Glutamatergic neuron (in vitro differentiated cells): ENCODE results near the gene ZAR1. TPM values are rescaled to one million over a fixed set of nuclear protein-coding genes. Genes with fewer than 3 reads are reported as not detected.

Experiments
- DNase-seq: peaks from one replicate; pipeline ENCODE4 v3.0.0; 2022
- H3K27ac Mint-ChIP-seq: one replicate; pipeline ENCODE4 v1.8.0; 2020; ENCODE audit warnings: mild to moderate bottlenecking, mixed read lengths, inconsistent platforms; ENCODE audit not compliant: unreplicated experiment
- H3K27me3 Mint-ChIP-seq: one replicate; pipeline ENCODE4 v1.8.0; 2020; ENCODE audit warnings: mild to moderate bottlenecking, moderate library complexity, mixed read lengths, inconsistent platforms; ENCODE audit not compliant: unreplicated experiment
- H3K36me3 Mint-ChIP-seq: one replicate; pipeline ENCODE4 v1.8.0; 2020; ENCODE audit warnings: mild to moderate bottlenecking, mixed read lengths, inconsistent platforms; ENCODE audit not compliant: unreplicated experiment
- H3K4me1 Mint-ChIP-seq: one replicate; pipeline ENCODE4 v1.8.0; 2020; ENCODE audit warnings: mild to moderate bottlenecking, low read depth, mixed read lengths, inconsistent platforms; ENCODE audit not compliant: unreplicated experiment
- H3K4me3 Mint-ChIP-seq: one replicate; pipeline ENCODE4 v1.8.0; 2020; ENCODE audit warnings: mild to moderate bottlenecking, mixed read lengths, inconsistent platforms; ENCODE audit not compliant: unreplicated experiment
- H3K9me3 Mint-ChIP-seq: one replicate; pipeline ENCODE4 v1.8.0; 2020; ENCODE audit warnings: mild to moderate bottlenecking, moderate library complexity, mixed read lengths, inconsistent platforms; ENCODE audit not compliant: unreplicated experiment
- total RNA-seq: library from RNA; stranded (reverse); fragmentation: NEBNext Ultra II Directional; extraction: Animal tissue kit (Norgen Biotek cat#: 25700); gene quantifications from one replicate; pipeline ENCODE4 v1.2.1, GENCODE V29; 2021; ENCODE audit not compliant: unreplicated experiment
- TF ChIP-seq, protein P1 (sequence below): fragments of 200-600 bp; sonication (generic); IDR thresholded peaks from one replicate; pipeline ENCODE4 v1.5.0; 2021; ENCODE audit not compliant: partially characterized antibody, unreplicated experiment

The ZAR1 gene
- total RNA-seq, 1 donor from 2014 or later: 0.49 TPM

- peaks cover 4% of the 10 kb centered on the region for H3K9me3 Mint-ChIP-seq
- peaks cover 7% of the 10 kb centered on the region for H3K4me1 Mint-ChIP-seq
- peaks cover 4% of the 10 kb centered on the region for H3K36me3 Mint-ChIP-seq
- DNase-seq: no peak
- peaks cover 10% of the 10 kb centered on the region for H3K27me3 Mint-ChIP-seq
- H3K4me3 Mint-ChIP-seq: no peak overlapping the region
- peak overlapping the region; percentile 5 for H3K27ac Mint-ChIP-seq
- TF ChIP-seq, protein P1, sequence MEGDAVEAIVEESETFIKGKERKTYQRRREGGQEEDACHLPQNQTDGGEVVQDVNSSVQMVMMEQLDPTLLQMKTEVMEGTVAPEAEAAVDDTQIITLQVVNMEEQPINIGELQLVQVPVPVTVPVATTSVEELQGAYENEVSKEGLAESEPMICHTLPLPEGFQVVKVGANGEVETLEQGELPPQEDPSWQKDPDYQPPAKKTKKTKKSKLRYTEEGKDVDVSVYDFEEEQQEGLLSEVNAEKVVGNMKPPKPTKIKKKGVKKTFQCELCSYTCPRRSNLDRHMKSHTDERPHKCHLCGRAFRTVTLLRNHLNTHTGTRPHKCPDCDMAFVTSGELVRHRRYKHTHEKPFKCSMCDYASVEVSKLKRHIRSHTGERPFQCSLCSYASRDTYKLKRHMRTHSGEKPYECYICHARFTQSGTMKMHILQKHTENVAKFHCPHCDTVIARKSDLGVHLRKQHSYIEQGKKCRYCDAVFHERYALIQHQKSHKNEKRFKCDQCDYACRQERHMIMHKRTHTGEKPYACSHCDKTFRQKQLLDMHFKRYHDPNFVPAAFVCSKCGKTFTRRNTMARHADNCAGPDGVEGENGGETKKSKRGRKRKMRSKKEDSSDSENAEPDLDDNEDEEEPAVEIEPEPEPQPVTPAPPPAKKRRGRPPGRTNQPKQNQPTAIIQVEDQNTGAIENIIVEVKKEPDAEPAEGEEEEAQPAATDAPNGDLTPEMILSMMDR: no peak
These were observed 3.5 kb downstream of the ZAR1 start for GRCh38 chr4:48493452-48494100.

DNA sequence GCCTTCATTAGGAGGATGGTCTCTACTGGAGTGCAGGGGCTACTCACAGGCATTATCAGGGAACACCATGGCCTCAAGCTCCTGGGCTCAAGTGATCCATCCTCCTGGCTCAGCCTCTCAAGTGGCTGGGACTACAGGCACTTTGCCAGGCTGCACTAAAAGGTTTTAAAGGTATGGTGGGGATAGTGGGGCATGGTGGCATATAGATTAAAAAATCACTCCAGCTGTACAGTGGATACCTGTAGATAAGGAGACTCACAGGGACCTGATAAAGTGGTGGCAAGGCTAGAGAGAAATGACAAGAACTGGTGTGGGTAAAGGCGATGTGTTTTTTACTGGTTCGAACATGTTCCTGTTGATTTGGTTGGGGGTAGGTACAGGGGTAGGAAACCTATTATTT, 5.9 kb downstream of the ZAR1 start:
- no peak for DNase-seq
- no peak overlapping the region for H3K4me3 Mint-ChIP-seq
- TF ChIP-seq, protein P1: no peak
- peaks cover 5% of the 10 kb centered on the region for H3K27me3 Mint-ChIP-seq
- H3K36me3 Mint-ChIP-seq: peaks cover 4% of the 10 kb centered on the region
- peaks cover 4% of the 10 kb centered on the region for H3K9me3 Mint-ChIP-seq
- no peak overlapping the region for H3K27ac Mint-ChIP-seq
- peaks cover 7% of the 10 kb centered on the region for H3K4me1 Mint-ChIP-seq

DNA sequence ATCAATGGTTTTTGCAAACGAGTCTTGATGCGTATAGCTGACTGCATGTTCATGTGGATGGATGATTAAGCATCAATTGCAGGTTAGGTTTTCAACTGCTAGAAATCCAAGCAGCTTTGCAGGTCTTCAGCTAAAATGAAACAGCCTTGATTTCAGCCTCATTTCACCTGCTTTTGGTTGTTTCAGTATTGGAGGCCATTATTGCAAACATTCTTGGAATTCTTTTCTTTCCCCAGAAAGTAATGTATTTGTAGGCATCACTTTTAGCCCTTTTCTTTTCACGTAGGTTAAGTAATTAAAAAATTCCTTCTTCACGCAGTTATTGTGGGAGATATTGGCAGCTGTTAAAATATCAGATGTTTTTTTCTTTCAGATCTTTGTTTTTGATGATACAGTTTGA, 8.8 kb downstream of the ZAR1 start:
- H3K36me3 Mint-ChIP-seq: peaks cover 4% of the 10 kb centered on the region
- no peak overlapping the region for H3K4me3 Mint-ChIP-seq
- no peak for DNase-seq
- H3K9me3 Mint-ChIP-seq: peaks cover 2% of the 10 kb centered on the region
- TF ChIP-seq, protein P1: no peak
- H3K27ac Mint-ChIP-seq: no peak overlapping the region
- peaks cover 1% of the 10 kb centered on the region for H3K4me1 Mint-ChIP-seq
- H3K27me3 Mint-ChIP-seq: no peaks in the 10 kb centered on the region

- Mint-ChIP-seq H3K36me3 (no peaks in the 10 kb centered on the region), H3K4me1 (no peaks in the 10 kb centered on the region), H3K9me3 (peaks cover 2% of the 10 kb centered on the region), H3K4me3 (no peak overlapping the region), H3K27ac (no peak overlapping the region), H3K27me3 (no peaks in the 10 kb centered on the region)
- DNase-seq: no peak
- TF ChIP-seq, protein P1: no peak
These were observed 9.6 kb downstream of the ZAR1 start for GRCh38 chr4:48499551-48500066.

DNA sequence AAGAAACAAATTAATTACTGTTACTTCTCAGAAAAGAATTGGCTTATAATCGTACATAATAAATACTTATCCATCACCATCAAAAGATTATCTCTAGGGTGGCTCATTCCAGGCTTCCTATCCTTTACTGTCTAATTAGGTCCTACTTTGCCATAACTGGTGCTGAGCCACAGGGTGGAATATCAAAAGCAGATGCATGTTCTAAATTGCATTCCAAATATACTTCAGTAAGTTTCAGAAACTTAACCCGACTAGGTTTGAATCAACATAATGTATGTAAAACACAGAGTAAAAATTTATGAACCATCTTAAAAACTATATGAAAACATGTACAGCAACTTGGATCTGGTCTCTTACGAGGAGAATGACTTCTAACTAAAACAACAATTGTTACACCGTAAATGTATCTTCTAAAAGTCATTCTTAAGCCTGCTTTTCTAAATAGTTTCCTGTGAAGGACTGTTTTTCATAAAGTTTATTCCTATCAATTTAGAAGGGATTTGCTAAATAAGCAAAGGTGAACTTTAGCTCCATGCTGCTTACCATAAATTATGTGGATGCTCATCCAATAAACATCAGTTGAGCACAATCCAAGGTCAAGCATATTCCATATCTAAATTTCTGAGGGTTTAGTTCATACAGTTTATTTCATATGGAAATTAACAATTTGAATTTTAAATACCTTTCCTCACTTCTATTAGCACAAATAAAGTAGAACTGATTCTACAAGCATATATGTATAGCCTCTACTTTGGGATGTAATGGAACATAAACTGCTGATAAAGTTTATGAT, 13.4 kb downstream of the ZAR1 start:
- H3K27ac Mint-ChIP-seq: no peak overlapping the region
- no peaks in the 10 kb centered on the region for H3K4me1 Mint-ChIP-seq
- H3K36me3 Mint-ChIP-seq: no peaks in the 10 kb centered on the region

More for the DNA sequence above, 13.4 kb downstream of the ZAR1 start:
- DNase-seq: no peak
- Mint-ChIP-seq H3K9me3 (no peaks in the 10 kb centered on the region), H3K27me3 (peaks cover 3% of the 10 kb centered on the region), H3K4me3 (no peak overlapping the region)
- TF ChIP-seq, protein P1: no peak
